HuH-7 (cell line): ENCODE measurements around the gene MASTL.

Experiments used
- DNase-seq: peaks from one replicate; pipeline ENCODE4 v3.0.0; 2011; ENCODE audit warnings: low spot score

Gene MASTL

GRCh38 chr10:27225642-27226257 is 70.6 kb downstream of the MASTL start:
- no peak for DNase-seq

GRCh38 chr10:27230022-27230421 is 74.9 kb downstream of the MASTL start:
- DNase-seq = no peak

GRCh38 chr10:27235706-27236105 is 80.6 kb downstream of the MASTL start:
- no peak for DNase-seq
